Bone marrow (tissue), 2 donors: Measurements from ENCODE around the gene CXorf49.
"Not testable (repeated sequence)": the region's sequence is repeated elsewhere in the genome, so short reads cannot be mapped to it uniquely, and the experiment has no call there.

ENCODE experiments used
- DNase-seq, 2 donors: peaks; one replicate each; lab custom pipeline; 2025; lab: John Stamatoyannopoulos, UW

The CXorf49 gene

DNA sequence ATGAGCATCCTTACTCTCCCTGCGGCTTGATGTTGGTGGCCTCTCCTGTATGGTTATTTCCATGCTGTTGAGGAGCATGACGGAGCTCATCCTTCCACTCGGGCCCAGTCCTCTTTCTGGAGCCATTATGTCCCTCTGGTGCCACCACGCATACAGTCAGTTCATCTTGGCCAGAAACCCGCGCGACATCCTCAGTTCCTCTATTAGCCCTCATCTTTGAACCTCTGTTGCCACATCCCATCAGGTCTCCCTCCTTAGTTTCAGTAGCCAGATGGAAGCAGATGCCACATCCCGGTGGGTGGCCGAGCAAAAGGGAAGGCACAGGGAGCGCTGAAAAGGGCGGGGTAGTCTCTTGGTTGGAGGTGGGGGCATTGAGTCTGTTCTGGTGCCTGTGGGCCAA is 46.1 kb downstream of the CXorf49 start:
- no peak for DNase-seq

DNA sequence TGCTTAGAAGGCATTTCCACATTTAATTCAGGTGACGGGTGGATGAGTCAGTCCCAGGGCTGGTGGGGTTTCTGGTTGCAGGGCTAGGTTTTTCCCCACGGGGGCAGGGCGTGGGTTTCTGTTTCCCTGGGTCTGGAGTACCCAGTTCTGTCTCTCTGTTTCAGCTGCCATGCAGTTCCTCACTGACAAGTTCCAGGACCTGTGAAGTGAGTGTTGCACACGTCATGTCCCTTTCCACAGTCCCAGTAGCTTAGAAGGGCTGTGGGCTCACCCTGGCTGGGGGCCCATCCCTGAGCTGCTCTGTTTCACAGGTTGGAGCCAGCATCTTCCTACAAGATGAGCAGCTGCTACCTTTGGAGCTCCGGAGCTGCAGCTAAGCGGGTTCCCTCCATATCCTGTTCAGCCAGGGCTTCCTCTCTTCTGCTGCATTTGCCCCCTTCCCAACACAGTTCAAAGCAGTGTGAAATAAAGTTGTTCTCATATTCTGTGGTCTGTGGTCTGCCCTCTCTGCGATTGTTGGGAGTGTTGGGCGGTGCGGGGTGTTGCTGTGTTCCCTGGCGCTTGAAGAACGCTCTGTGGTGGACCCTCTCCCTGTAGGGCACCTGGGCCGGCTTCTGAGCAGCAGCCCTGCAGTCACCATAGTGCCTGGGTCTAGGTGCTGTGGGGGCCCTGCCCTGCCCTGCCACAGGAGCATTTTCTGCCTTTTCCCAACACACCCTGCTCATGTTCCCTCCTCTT is 46.9 kb downstream of the CXorf49 start:
- no peak for DNase-seq

DNA sequence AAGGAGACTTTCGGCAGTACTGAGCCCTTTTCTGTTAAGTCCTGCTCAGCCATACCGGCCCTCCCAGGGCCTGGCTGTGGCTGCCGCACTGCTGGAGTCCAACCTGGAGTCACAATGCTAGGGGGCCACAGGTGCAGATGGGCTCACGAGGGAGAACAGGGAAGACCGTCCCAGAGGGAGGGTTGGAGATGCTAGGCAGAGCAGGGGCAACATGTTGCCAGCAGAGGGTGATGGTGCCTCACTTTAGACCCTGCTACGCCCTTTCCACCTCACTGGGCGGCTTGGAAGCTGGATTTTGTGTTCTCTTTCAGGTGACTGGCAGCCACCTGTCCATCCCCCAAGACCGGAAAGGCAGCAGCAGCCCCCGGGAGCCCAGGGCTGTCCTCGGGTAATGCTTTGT is 48.1 kb downstream of the CXorf49 start:
- DNase-seq = not testable (repeated sequence)

DNA sequence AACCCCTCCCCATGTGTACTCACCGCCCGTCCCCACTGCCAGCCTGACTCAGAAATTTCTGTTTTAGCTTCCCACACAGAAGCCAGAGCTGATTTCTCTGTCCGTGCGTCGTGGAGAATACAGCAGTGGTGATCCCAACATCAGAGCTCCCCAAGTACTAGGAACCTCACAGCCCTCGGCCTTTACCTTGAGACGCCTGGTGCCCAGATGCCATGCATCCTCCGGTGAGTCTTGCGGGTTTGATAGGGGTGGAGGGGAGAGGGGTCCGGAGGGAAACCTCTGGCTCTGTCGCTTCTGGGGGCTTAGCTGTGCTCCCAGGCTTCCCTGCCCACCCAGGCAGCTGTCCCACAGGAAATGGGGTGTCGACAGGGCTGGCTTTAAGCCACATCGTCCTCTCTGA is 48.6 kb downstream of the CXorf49 start:
- no peak for DNase-seq

DNA sequence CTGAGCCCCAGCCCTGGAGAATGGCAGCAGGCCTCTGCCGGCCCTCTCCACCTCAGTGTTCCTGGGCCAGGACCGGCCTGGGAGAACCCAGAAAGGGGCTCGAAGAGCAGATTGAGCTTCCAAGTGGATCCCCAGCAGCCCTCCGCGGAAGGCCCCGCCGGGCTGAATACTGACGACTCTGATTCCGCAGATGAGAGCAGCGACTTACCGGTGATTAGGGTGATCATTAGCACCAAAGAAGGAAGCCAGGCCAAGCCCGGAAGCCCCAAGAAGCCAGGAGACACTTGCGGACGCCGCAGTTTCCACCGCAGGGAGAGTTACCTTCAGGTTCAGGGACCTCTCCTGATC is 49.9 kb downstream of the CXorf49 start:
- DNase-seq = no peak

DNA sequence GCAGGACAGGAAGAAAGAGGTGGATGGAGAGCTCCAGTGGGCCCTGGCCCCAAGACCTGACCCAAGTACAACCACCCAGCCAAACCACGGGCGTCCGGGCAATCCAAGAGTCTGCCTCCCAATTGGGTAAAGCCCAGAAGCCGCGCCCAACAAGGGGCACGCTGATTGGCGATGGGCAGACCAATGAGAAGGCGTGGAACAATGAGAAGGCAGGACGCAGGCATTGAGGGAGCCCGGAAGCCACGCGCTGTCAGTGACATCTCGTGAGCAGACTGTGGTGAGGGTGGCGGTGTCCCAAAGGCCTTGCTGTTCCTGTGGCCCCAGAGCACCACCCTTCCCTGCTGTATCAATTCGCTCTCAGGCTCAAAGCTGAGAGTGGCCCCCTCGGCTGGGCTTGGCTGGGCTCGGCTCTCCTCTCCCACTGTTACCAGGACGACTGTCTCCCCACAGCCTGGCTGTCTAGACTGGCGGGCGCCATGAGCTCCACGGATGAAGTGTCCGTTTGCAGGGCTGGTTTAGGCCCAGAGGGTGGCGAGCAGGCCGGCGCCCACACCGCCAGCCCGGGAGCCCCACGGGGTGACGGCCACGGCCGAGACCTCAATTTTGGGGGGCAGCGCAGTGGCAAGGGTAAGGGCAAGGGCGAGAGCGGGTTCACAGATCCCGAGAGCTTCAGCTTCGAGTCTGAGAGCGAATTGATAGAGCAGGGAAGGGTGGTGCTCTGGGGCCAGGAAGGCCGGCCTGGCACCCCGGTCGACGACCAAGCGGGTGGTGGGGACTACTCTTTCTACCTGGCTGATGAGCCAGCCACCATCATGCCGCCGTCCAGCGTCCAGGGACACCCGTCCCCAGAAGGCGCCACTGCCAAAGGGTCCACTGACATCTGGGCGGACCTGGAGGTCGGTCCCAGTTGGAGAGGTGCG is 50.5 kb downstream of the CXorf49 start, which contains the start of gene LOC101059915:
Gene LOC101059915 (plus strand): TSS at position 219 of the 920 bp plus-strand sequence.
- no peak for DNase-seq

DNA sequence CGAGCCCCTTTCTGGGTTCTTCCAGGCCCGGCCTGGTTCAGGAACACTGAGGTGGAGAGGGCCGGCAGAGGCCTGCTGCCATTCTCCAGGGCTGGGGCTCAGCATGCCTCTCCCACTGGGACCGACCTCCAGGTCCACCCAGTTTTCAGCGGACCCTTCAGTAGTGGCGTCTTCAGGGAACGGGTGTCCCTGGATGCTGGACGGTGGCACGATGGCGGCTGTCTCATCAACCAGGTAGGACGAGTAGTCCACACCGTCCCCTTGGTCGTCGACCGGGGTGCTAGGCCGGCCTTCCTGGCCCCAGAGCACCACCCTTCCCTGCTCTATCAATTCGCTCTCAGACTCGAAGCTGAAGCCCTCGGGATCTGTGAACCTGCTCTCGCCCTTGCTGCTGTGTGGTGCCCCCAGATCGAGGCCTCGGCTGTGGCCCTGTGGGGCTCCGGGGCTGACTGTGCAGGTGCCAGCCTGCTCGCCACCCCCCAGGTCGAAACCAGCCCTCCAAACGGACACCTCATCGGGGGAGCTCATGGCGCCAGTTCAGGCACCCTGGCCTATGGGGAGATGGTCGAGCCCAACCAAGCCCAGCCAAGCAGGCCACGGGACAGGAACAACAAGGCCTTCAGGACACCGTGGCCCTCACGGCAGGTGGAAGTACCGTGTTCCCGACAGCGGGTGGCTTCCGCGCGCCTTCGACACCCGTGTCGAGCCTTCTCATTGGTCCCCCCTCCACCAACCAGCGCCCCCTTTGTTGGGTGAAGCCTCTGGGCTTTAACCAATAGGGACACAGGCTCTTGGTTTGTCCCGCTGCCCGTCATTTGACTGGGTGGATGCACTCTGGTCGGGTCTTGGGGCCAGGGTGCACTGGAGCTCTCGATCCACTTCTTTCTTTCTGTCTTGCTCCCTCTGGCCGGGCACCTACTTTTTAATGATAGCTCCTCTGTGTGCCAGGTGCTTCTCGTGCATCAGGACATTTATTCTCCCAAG is 51.6 kb downstream of the CXorf49 start:
- no peak for DNase-seq

DNA sequence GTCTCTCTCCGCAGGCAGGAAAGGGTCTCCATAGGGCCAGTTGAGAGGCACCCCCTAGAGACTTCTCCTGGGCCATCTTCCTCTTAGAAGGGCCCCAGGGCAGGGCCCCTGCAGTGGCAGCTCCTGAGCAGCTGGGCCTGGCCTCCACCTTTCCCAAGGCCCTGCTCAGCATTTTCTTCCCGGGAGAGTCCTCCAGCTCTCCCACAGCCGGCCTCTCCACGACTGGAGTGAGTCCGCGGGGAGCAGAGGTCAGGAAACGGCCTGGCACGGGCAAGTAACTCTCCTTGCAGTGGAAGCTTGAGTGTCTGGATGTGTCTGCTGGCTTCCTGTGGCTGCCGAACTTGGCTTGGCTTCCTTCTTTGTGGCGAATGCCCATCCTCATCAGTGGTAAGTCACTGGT is 52.3 kb downstream of the CXorf49 start:
- no peak for DNase-seq

DNA sequence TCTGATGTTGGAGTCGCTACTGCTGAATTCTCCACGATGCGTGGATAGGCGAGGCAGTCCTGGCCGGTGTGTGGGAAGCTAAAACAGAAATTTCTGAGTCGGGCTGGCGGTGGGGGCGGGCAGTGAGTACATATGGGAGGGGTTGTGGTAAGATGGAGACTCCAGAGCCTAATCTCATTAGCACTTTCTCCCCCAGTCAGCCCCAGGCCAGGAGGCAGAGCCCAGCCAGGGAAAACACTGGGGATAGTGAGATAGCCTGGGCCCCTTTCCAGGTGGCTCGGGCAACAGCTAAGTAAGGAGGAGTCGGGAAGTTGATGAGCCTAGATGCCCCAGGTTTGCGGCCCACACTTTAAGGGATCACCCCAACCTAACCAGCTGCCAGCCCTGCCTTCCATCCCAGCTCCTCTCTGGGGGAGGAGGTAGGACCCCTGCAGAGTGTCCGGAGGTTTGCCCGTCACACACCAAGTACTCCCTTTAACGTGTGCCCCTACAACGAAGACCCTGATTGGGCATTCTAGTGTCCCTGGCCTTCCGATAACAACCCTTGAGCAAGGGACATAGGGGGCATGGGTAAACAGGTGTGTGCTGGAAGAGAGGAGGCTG is 53.1 kb downstream of the CXorf49 start:
- DNase-seq = no peak
